Prostate gland (tissue), 2 donors: ENCODE results near the gene GMCL1.

Experiments used
- POLR2AphosphoS5 ChIP-seq: sonication (generic); formaldehyde crosslinking; IDR thresholded peaks from one replicate; pipeline ENCODE4 v1.6.1; 2017; ENCODE audit warnings: antibody characterized with exemption
- TF ChIP-seq, protein P1 (sequence below), 4 experiments: fragments of 200-600 bp in 2 of 4; fragments of 450-650 bp in 2 of 4; sonication (generic) in 2 of 4; IDR thresholded peaks; 1 replicate in 3 of 4; 2 replicates in 1 of 4; pipeline ENCODE4 v1.5.1; 2016 to 2019; ENCODE audit warnings: antibody characterized with exemption in 4 of 4, mild to moderate bottlenecking in 2 of 4, moderate library complexity in 2 of 4

DNA sequence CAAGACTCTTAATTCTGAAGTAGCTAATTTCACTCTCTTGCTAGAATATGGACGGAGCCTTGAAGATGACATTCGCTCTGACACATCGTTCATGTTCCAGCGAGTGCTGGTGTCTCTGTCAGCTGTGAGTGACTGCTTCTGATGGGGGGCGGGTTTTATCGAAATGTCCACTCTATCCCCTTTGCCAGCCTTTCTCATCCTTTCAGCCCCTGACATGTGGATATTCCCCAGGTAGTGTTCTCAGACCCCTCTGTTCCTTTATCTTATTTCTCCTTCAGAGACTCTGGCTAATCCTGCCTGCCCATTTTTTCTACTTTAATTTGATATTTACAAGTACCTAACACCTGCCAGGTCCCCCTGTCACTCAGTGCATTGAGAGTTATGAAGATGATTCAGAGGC is 18.9 kb upstream of the GMCL1 start:
- no peak for TF ChIP-seq POLR2AphosphoS5
- TF ChIP-seq, protein P1, sequence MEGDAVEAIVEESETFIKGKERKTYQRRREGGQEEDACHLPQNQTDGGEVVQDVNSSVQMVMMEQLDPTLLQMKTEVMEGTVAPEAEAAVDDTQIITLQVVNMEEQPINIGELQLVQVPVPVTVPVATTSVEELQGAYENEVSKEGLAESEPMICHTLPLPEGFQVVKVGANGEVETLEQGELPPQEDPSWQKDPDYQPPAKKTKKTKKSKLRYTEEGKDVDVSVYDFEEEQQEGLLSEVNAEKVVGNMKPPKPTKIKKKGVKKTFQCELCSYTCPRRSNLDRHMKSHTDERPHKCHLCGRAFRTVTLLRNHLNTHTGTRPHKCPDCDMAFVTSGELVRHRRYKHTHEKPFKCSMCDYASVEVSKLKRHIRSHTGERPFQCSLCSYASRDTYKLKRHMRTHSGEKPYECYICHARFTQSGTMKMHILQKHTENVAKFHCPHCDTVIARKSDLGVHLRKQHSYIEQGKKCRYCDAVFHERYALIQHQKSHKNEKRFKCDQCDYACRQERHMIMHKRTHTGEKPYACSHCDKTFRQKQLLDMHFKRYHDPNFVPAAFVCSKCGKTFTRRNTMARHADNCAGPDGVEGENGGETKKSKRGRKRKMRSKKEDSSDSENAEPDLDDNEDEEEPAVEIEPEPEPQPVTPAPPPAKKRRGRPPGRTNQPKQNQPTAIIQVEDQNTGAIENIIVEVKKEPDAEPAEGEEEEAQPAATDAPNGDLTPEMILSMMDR (IDR thresholded peaks at IDR 0.05), result no peak
